GM21526 (cell line): ENCODE results near the gene HPSE2.
"Not testable (repeated sequence)": the region's sequence is repeated elsewhere in the genome, so short reads cannot be mapped to it uniquely, and the experiment has no call there.

Experiments
- ATAC-seq: cut with Tn5 transposase; IDR thresholded peaks from one replicate; pipeline ENCODE4 v1.9.1; 2021; ENCODE audit warnings: moderate library complexity; ENCODE audit not compliant: unreplicated experiment, low FRiP score

HPSE2 gene

DNA sequence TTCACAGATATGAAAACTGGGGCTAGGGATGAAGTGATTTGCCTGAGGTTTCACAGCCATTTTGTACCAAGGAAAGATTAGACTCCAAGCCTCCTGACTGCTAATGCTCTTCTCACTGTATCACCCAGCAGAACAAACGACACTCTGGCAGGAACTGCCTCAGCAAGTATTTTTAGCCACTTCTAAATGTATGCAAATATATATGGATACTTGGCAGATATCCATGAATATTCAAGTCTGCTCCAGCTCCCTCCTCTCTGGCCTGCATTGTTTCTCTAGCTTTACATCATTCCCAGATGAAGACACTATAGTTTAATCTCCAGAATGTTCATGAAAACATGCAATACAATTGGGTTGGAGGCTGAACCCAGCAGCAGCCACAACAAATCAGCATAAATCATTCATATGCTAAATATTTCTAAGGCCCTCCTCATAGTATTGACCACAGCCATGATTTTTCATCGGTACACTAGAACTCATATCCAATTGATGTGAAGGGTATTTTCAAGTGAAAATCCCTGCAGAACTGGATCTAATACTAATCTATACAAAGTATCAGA, 65.5 kb downstream of the HPSE2 start:
- no peak for ATAC-seq

DNA sequence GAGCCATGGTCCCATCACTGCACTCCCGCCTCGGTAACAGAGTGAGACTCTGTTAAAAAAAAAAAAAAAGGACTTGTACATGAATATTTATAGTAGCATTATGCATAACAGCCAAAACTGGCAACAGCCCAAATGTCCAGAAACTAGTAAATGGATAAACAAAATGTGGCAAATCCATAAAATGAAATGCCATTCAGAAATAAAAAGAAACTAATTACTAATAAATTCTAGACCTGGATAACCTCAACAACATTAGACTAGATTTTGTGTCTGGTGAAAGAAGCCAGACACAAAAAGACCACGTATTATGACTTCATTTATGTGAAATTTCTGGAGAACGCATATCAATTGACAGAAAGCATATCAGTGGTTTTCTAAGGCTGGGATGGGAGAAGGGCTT, 74.5 kb downstream of the HPSE2 start:
- ATAC-seq, result no peak

DNA sequence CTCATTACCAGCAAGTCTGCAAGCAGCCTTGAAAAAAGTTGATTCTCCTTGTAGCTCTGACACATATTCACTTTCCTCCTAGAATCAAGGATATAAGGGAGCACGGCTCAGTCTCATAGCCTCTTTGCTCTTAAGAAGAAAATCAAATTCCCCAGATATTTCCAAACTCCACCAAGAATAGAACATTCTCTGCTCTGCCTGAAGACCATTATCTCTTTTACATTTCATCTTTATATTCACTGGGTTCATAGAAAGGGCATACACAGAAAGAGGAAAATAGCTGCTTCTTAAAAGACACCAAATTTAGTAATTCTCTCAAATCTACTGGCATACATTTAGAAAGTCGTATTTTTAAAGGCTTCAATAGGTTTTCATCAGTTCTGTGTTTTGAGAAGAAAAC, 92.0 kb downstream of the HPSE2 start:
- ATAC-seq, result no peak

DNA sequence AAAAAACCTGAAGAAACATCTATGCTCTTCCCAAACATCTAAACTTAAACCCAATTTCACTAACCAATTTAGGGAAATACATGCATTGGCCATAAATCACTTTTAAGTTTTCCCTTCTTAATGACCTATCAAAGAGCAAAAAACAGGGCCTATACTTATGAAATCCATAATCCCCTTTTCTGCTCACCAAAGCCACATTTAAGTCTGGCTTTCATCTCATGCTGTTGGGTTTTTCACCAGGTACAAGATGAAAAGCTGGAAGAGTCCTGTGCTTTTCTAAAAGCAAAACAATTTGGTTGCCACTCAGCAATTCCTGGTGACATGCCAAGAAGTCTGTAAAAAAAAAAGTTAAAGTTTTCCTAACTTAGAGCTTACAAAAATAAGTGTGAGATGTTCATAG, 92.6 kb downstream of the HPSE2 start:
- ATAC-seq, result no peak

DNA sequence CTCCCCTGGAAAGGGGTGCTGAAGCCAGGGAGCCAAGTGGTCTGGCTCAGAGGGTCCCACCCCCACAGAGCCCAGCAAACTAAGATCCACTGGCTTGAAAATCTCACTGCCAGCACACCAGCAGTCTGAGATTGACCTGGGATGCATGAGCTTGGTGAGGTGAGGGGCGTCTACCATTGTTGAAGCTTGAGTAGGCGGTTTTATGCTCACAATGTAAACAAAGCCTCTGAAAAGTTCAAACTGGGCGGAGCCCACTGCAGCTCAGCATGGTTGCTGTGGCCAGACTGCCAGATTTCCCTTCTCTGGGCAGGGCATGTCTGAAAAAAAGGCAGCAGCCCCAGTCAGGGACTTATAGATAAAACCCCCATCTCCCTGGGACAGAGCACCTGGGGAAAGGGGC, 102.8 kb downstream of the HPSE2 start:
- ATAC-seq, result not testable (repeated sequence)

DNA sequence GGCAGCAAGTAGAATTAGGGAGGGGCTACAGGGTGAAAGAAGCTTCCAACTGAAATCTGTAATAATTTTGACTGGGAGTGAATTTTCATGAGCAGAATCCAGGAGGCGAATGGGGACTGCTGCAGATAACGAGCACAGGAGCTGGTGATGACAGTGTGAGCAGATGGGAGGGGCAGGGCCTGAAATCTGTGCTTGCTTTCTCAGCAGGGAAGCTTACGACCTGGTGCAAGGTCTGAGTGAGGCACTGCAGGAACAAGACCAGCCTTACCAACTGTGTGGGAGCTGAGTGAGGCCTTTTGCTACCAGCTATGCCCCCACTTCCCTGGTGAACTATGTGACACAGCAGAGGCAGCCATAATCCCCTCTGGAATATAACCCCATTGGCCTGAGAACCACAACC, 109.8 kb downstream of the HPSE2 start:
- no peak for ATAC-seq

DNA sequence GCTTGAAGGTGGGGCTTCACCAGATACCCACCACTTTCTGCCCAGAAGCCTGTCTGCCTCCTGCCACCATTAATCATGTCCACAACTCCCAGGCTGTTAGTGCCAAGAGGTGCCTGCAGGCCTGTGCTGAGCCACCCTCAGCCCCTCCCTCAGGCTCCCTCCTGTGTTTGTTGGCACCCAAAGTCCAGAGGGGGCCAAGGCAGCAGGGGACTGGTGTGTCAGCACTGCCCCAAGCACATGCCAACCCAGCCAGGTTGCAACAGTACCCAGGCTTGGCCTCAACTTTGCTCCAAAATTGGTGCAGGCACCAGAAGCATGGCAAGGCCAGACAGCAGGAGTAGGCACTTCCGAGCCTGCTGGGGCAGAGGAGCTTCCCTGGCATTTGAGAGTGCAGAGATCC, 111.3 kb downstream of the HPSE2 start:
- ATAC-seq, result no peak

DNA sequence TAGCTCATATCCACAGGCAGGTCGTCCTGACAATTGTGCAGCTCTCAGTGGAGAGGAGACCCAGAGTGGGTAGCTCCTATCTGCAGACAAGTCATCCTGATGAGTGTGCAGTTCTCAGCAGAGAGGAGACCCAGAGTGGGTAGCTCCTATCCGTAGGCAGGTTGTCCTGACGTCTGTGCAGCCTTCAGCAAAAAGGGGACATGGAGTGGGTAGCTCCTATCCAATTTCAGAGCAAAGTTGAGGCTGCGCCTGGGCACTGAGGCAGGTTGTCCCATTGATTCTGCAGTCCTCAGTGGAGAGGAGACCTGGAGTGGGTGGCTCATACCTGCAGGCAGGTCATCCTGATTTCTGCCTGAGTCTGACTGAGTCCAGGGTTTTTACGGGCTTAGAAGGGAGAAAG, 111.8 kb downstream of the HPSE2 start:
- ATAC-seq, result no peak

DNA sequence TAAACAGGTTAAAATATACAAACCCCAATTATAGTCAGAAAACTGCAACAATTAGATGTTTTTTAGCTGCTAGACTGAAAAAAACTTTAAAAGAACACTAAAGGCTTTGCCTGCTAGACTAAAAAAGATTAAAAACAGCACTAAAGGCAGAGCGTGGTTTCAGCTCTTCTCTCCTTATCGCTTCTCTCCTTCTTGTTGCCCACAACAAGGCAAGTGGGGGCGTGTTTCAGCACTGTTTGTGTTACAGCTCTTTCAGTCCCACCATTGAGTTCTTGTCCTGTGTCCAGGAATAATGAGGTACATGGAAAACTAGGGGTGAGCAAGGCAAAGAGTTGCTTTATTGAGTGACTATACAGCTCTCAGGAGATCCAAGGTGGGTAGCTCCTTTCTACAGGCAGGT, 112.3 kb downstream of the HPSE2 start:
- no peak for ATAC-seq

DNA sequence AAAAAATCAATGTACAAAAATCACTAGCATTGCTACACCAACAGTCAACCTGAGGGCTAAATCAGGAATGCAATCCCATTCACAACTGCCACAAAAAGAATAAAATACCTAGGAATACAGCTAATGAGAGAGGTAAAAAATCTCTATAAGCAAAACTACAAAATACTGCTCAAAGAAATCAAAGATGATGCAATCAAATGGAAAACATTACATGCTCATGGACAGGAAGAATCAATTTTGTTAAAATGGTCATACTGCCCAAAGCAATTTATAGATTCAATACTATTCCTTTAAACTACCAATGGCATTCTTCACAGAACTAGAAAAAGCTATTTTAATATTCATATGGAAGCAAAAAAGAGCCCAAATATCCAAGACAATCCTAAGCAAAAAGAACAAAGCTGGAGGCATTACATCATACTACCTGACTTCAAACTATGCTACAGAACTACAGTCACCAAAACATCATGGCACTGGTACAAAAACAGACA, 116.3 kb downstream of the HPSE2 start:
- ATAC-seq, result no peak

DNA sequence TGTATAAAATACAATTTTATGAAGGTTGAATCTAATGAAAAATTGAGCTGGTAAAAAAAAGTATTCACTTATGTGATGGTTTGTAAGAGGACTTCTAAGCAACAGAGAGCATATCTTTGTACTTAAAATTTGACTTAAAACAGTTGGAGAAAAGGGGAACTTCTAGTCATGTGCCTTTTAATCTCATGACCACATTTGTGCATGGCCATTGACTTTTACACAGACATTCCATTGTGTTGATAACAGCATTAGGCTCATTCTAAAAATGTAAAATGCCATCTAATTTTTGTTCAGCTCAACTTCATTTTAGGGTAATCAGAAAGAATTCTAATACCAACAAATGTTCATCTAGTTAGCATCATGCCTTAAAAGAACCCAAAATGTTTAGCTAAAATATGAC, 119.9 kb downstream of the HPSE2 start:
- ATAC-seq, result no peak

DNA sequence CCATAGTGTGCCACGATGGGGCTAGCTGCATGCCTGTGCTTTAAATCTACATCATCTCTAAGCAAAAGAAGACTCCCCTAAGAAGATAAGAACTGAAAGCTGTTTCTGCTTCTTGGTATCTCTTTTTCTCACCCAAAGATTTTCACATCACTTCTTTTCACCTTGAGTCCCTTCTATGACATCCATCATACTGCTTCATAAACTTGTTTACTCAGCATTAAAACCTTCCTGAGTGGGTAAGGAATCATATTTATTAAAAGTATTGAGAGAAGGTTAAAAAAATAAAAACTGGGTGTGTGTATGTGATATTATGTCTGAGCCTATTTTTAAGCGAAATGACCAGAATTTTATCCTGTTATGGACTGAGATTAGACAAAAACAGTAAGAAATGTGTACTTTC, 150.3 kb downstream of the HPSE2 start:
- no peak for ATAC-seq

DNA sequence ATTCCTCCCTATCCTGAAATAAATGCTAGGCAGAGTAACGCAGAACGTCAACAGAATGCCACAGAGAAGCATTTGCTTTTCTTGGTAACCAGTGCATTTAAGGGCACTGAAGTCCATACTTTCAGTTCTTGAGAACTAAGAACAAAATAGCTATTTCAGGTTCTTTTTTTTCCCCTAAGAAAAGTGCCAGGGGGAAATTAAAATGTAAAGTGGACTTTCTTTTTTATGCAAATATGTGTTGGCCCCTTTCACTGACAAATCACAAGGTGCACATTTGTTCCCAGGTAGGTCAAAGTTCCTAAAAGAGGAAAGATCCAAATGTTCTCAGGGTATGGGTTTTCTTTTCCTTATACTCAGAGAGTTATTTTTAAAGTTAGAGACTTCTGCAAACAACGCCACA, 151.5 kb downstream of the HPSE2 start:
- ATAC-seq, result no peak

DNA sequence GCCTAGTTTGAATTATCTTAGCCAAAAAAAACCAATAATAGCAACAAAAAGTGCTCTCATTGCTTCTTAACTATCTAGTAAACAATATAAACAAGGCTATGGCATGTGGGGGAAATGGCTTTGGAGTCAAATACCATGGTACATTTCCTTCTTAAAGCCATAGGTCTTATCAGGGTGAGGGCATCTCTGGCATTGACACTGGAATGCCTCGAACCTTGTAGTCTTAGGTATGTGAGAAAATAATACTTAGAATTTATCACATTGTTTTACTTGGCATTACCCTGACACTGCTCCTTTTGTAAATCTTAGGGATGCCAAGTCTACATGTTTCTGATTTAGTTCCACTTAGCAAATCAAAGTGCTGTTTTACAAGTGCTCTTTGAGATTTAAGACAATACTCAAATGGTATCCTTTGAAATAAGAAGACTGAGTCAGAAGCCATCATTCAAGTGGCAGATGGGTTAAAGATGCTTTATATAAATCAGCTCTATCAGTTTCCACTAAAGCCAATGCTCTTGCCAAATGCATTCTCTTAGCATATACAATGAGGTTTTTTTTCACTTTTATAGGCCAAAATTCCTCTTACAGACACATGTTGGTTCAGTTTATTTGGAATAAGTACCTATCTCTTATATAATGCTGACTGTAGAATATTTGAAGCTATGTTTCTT, 155.2 kb downstream of the HPSE2 start:
- no peak for ATAC-seq

DNA sequence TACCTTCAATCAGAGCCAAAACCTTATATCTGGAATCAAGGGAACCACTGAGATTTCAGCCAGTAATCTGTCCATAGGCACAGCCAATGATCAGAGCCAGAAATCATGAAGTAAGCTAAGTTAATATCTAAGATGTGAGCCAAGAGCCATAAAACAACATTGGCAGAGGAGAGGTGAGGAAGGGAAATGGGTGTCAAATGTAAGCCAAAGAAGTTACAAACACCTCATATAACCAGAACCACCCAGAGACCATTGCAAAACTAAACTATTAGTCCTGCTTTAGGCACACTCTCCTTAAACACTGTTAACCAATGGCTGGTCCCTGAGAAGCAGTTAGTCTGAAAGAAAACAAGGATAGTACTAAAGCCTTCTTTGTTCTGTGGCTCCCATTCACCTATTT, 173.1 kb downstream of the HPSE2 start:
- ATAC-seq, result no peak

DNA sequence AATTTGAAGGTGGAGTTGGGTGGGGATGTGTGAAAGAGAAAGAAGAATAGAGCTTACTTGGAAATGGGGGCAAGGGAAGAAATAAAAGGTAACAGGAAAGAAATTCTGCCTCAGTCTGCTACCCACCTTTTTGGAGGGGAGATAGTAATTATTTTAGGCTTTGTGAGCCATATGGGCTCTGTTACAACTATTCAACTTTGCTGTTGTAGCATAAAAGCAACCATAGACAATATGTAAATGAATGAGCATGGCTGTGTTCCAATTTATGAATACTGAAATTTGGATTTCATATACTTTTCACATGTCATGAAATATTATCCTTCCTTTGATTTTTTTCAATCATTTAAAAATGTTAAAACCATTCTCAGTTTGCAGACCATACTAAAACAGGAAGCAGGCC, 176.9 kb downstream of the HPSE2 start:
- no peak for ATAC-seq

DNA sequence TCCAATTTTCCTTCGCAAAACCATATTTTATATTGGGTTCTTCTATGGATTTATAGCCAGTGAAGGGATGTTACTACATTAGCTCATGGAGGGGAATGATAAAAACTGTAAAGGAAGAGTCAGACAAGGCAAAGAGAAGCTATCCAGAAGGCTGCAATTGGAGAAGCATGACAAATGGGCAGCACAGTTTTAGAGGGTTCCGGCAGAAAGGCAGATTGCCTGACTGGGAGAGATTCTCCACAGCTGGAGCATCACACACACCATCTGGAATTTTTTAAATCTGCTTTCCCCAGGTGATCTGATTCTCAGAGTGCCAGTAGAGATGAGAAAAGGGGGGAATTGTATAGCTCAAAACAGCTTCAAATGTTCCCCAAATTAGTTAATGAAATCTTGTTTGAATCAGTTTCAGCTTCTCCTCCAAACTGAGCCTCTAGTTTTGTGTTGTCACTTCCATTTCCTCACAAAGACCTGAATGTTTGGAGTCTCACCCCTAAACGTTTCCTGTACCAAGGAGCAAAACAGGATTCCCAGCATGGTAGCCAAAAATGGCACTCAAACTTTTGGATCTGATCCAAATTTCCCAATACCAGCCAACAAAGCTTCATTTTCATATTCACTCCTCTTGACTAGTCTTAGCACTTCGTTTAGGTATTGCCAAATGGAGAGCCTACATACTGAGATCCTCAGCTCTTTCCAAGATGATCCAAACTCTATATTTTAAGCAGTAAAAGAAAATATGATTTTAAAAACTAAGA, 177.5 kb downstream of the HPSE2 start:
- ATAC-seq, result no peak

DNA sequence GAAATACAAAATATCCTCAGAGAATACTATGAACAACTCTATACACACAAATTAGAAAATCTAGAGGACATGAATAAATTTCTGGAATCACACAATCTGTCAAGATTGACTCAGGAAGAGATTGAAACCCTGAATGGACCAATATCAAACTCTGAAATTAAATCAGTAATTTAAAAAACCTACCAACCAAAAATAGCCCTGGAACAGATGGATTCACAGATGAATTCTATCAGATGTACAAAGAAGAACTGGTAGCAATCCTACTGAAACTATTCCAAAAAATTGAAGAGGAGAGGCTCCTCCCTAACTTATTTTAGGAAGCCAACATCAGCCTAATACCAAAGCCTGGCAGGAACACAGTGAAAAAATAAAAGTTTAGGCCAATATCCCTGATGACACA, 190.0 kb downstream of the HPSE2 start:
- no peak for ATAC-seq

DNA sequence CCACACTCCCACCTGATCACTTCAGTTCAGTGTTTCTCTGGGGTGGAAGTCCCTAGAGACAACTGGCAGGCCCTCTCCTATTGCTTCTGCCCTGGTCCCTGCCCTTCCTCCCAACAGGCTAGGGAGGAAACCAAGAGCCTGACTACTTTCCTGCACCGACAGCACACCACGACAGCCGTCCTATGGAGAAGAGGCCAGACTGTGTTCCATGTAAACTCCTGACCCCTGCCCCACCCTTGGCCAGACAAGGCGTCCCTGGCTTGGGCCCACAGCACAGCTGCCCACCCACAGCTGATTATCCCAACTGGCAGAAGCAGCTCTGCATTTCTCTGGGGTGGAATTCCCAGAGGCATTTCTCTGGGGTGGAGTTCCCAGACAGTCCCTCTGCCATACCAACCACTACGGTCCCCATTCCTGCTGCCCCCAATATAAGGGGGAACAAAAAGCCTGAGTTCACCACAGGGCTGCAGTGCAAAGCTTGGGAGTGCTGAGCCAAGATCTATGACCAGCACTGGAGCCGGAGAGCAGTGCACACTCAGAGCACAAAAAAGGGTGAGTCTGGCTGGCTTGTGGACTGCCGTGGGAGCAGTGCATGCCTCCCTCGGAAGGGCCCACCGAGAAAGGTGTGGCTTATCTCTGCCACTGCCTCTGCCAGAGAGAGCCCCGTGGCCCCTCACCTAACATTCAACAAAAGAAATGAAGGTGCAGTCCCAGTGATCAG, 193.4 kb downstream of the HPSE2 start:
- ATAC-seq, result peak; percentile 16

DNA sequence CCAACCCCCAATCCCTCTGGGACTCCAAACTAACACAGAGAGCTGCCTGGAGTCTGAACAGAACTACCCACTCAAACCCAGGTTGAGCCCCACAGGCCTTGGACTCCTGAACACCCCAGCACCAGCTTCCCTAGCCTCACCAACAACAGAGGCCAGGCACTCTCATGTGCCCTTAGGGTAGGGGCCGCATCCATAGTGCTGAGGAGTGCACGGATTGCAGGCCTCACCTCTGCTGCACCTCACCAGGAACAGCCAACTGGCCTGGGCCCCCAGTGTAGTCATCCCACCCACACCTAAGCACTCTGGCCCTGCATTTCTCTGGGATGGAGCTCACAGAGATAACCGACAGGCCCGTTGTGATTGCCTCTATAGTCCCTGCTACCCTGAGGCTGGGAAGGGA, 194.2 kb downstream of the HPSE2 start:
- ATAC-seq, result no peak

DNA sequence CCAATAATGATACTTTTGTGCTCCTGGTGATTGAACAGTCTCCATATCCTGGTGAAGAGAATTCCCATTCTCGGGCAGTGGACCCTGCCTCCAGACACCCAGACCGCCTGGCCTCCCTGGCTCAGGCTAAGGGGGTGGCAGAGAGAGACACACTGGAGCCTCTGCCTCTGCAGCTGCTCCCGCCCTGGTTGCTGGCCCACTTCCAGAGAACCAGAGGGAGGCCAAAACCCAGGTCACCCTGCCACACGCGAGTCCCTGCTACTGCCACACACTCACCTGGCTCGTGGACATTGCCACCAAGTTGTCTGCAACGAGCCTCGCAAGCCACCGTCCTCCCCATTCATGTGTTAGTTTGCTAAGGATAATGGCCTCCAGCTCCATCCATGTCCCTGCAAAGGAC, 221.8 kb downstream of the HPSE2 start:
- ATAC-seq, result no peak
